DND-41 (cell line): ENCODE measurements around the gene SETD1A.
A peak's percentile ranks its signal among the peaks of the same experiment; 100 is the strongest.

Source experiments
- ATAC-seq: fragments of 200-7000 bp; cut with Tn5 transposase; 3 replicates; pipeline ENCODE4 v1.9.1; 2021; ENCODE audit warnings: low read depth; ENCODE audit not compliant: insufficient read depth
- DNase-seq: peaks from one replicate; pipeline ENCODE4 v3.0.0-alpha.2; 2020
- H2AFZ ChIP-seq: 2 replicates; pipeline ENCODE4 v1.6.0; 2012; ENCODE audit warnings: low read depth, low read length
- H3K27ac ChIP-seq: 2 replicates; pipeline ENCODE4 v1.5.1; 2012; ENCODE audit warnings: low read length, inconsistent platforms
- H3K27me3 ChIP-seq: fragments of 200-600 bp; sonication (generic); 2 replicates; pipeline ENCODE4 v1.6.0; 2012; ENCODE audit warnings: low read length, mild to moderate bottlenecking, inconsistent platforms; ENCODE audit not compliant: insufficient read depth, poor library complexity
- H3K36me3 ChIP-seq: 2 replicates; pipeline ENCODE4 v1.5.1; 2012; ENCODE audit warnings: low read length, inconsistent platforms; ENCODE audit not compliant: insufficient read depth
- H3K4me1 ChIP-seq: 2 replicates; pipeline ENCODE4 v1.5.1; 2012; ENCODE audit warnings: mild to moderate bottlenecking, low read length; ENCODE audit not compliant: insufficient read depth
- H3K4me2 ChIP-seq: 2 replicates; pipeline ENCODE4 v1.6.0; 2012; ENCODE audit warnings: mild to moderate bottlenecking, moderate library complexity, low read length, inconsistent platforms; ENCODE audit not compliant: insufficient read depth
- H3K4me3 ChIP-seq, 2 experiments: fragments of 200-600 bp in 1 of 2; shearing (Covaris generic) in 1 of 2; 2 replicates each; pipeline ENCODE4 v1.5.1; 2012 to 2016; ENCODE audit warnings: inconsistent platforms in 2 of 2, low read length in 2 of 2, mild to moderate bottlenecking in 2 of 2, low read depth in 1 of 2, moderate library complexity in 1 of 2
- H3K79me2 ChIP-seq: 2 replicates; pipeline ENCODE4 v1.6.0; 2012; ENCODE audit warnings: low read length, inconsistent platforms; ENCODE audit not compliant: insufficient read depth
- H3K9ac ChIP-seq: 2 replicates; pipeline ENCODE4 v1.6.0; 2012; ENCODE audit warnings: low read depth, mild to moderate bottlenecking, inconsistent platforms, low read length, moderate library complexity
- H3K9me3 ChIP-seq: 2 replicates; pipeline ENCODE4 v1.5.1; 2012; ENCODE audit warnings: low read length, moderate library complexity, mild to moderate bottlenecking, inconsistent platforms; ENCODE audit not compliant: insufficient read depth, severe bottlenecking
- H4K20me1 ChIP-seq: 2 replicates; pipeline ENCODE4 v1.6.0; 2012; ENCODE audit warnings: low read length; ENCODE audit not compliant: insufficient read depth
- CTCF ChIP-seq: IDR thresholded peaks from 2 replicates; pipeline ENCODE4 v1.5.1; 2012; ENCODE audit warnings: borderline replicate concordance, low read length, moderate library complexity, mild to moderate bottlenecking; ENCODE audit not compliant: poor library complexity, severe bottlenecking; ENCODE audit errors: extremely low read depth
- EZH2 ChIP-seq: IDR thresholded peaks from 3 replicates; pipeline ENCODE4 v1.6.1; 2012; ENCODE audit warnings: borderline replicate concordance, low read depth, mild to moderate bottlenecking, moderate library complexity, low read length, inconsistent platforms; ENCODE audit not compliant: severe bottlenecking

SETD1A gene

GRCh38 chr16:30983898-30984610, 26.5 kb downstream of the SETD1A start:
- Histone ChIP-seq H3K79me2 (no peaks in the 10 kb centered on the region), H3K27me3 (no peaks in the 10 kb centered on the region), H3K9me3 (no peaks in the 10 kb centered on the region), H3K4me3 (no peak overlapping the region), H4K20me1 (peaks cover 4% of the 10 kb centered on the region; the same call in 1 of the 2 replicates), H3K4me2 (no peak overlapping the region), H3K4me1 (no peaks in the 10 kb centered on the region), H2AFZ (no peak overlapping the region), H3K9ac (no peak overlapping the region), H3K36me3 (peaks cover 65% of the 10 kb centered on the region), H3K27ac (no peak overlapping the region)
- TF ChIP-seq CTCF (no peak), EZH2 (no peak)
- DNase-seq (no peak), ATAC-seq (0 out of 3 replicates have a peak, but pooled peaks have one; percentile 6)

DNA sequence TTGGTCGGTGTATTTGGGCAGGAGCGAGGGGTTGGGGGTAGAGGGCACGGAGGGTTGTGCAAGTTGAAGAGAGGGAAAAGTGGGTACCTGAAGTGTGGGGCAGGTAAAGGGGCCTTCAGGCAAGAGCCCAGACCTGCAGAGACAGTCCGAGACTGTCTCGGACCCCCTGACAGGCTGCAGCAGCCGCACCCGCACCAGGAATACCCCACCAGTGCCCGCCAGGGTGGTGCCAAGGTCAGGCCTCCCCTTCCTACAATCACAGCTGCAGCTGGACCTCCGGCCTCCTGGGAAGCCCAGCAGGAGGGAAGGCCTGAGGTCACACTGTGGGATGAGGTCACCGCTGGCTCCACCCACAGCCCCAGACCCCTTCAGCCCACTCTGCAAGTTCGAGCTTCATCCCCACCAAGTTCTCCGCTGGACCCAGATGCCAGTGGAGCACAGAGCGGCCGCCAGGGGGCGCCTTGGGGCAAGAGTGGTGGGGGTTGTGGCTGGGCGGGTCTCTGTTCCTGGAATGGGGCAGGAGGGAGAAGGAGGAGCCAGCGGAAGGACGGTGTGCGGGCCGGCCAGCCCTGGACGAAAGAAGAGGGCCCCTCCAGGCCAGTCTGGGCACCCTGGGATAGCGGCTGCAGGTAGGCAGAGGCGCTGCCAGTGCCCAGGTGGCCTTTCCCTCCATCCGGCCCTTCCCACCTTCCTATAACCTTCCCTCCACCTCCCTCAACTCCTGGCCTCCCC, 27.3 kb downstream of the SETD1A start, which contains the start of gene HSD3B7:
Gene HSD3B7 (plus strand): TSS at position 539 of the 732 bp plus-strand sequence. CDS start 452 bp downstream, outside the sequence.
- Histone ChIP-seq H3K27ac (no peak within 1 kb of the TSS), H3K4me3 (no peak within 1 kb of the TSS), H3K36me3 (peaks cover 59% of the 10 kb centered on the region), H4K20me1 (peaks cover 4% of the 10 kb centered on the region; the same call in 1 of the 2 replicates), H2AFZ (no peak within 1 kb of the TSS), H3K9me3 (no peaks in the 10 kb centered on the region), H3K9ac (no peak within 1 kb of the TSS), H3K4me1 (no peaks in the 10 kb centered on the region), H3K27me3 (no peaks in the 10 kb centered on the region), H3K4me2 (no peak within 1 kb of the TSS), H3K79me2 (no peaks in the 10 kb centered on the region)
- TF ChIP-seq CTCF (peak; percentile 95), EZH2 (no peak)
- peak; percentile 85 for ATAC-seq
- DNase-seq: peak; percentile 79

GRCh38 chr16:30985401-30986128, 28.0 kb downstream of the SETD1A start:
- H3K4me1 ChIP-seq: no peaks in the 10 kb centered on the region
- no peak overlapping the region for H3K4me3 ChIP-seq
- peaks cover 4% of the 10 kb centered on the region; the same call in 1 of the 2 replicates for H4K20me1 ChIP-seq
- H3K4me2 ChIP-seq: no peak overlapping the region
- H3K79me2 ChIP-seq: no peaks in the 10 kb centered on the region
- H3K27ac ChIP-seq: no peak overlapping the region
- H3K27me3 ChIP-seq: no peaks in the 10 kb centered on the region
- ATAC-seq: peak; percentile 8; the same call in 2 of the 3 replicates
- DNase-seq: no peak
- no peak overlapping the region for H2AFZ ChIP-seq
- TF ChIP-seq EZH2 (no peak), CTCF (no peak)
- peaks cover 51% of the 10 kb centered on the region for H3K36me3 ChIP-seq
- no peak overlapping the region for H3K9ac ChIP-seq
- no peaks in the 10 kb centered on the region for H3K9me3 ChIP-seq
